ENCODE data around the gene FGD2.

DNA sequence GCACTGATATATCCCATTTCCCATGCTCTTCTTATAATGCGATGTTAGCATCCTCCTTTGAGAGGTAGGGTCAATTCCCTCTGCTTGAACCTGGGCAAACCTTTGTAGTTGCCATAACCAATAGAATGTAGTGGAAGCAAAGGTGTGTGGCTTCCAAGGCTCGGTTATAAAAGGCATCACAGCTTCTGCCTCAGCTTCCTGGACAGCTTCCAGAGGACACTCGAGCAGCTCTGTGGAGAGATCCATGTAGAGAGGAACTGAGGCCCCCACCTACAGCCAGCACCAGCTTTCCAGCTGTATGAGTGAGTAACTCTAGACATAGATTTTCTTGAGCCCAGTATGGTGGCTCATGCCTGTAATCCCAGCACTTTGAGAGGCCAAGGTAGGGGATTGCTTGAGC, 36.7 kb downstream of the FGD2 start:
- TF ChIP-seq BHLHE40 (IDR thresholded peaks at IDR 0.05; ENCODE audit: low read length) (no peak), JUN (IDR thresholded peaks at IDR 0.05; ENCODE audit: borderline replicate concordance, low read depth, low read length) (no peak), JUN (CRISPR knock-in tag; IDR thresholded peaks at IDR 0.05; ENCODE audit: borderline replicate concordance) (no peak), GABPA (tag; conservative IDR thresholded peaks at IDR 0.05; ENCODE audit: low read depth) (no peak), PURB (CRISPR knock-in tag; IDR thresholded peaks at IDR 0.05; ENCODE audit: low read depth) (no peak), POLR3A (IDR thresholded peaks at IDR 0.05; ENCODE audit: borderline replicate concordance, extremely low read depth, insufficient read depth, insufficient read length) (no peak), ZNF830 (CRISPR knock-in tag; IDR thresholded peaks at IDR 0.05) (no peak), POLR2AphosphoS5 (IDR thresholded peaks at IDR 0.05; ENCODE audit: control insufficient read depth, insufficient read depth, low read depth, low read length) (no peak), TAF1 (IDR thresholded peaks at IDR 0.05; ENCODE audit: control insufficient read depth, extremely low read depth, insufficient read depth, low read length, severe bottlenecking) (no peak)
- TF ChIP-seq, protein P1, sequence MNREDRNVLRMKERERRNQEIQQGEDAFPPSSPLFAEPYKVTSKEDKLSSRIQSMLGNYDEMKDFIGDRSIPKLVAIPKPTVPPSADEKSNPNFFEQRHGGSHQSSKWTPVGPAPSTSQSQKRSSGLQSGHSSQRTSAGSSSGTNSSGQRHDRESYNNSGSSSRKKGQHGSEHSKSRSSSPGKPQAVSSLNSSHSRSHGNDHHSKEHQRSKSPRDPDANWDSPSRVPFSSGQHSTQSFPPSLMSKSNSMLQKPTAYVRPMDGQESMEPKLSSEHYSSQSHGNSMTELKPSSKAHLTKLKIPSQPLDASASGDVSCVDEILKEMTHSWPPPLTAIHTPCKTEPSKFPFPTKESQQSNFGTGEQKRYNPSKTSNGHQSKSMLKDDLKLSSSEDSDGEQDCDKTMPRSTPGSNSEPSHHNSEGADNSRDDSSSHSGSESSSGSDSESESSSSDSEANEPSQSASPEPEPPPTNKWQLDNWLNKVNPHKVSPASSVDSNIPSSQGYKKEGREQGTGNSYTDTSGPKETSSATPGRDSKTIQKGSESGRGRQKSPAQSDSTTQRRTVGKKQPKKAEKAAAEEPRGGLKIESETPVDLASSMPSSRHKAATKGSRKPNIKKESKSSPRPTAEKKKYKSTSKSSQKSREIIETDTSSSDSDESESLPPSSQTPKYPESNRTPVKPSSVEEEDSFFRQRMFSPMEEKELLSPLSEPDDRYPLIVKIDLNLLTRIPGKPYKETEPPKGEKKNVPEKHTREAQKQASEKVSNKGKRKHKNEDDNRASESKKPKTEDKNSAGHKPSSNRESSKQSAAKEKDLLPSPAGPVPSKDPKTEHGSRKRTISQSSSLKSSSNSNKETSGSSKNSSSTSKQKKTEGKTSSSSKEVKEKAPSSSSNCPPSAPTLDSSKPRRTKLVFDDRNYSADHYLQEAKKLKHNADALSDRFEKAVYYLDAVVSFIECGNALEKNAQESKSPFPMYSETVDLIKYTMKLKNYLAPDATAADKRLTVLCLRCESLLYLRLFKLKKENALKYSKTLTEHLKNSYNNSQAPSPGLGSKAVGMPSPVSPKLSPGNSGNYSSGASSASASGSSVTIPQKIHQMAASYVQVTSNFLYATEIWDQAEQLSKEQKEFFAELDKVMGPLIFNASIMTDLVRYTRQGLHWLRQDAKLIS (CRISPR knock-in tag; IDR thresholded peaks at IDR 0.05): no peak
- TF ChIP-seq, protein P2, sequence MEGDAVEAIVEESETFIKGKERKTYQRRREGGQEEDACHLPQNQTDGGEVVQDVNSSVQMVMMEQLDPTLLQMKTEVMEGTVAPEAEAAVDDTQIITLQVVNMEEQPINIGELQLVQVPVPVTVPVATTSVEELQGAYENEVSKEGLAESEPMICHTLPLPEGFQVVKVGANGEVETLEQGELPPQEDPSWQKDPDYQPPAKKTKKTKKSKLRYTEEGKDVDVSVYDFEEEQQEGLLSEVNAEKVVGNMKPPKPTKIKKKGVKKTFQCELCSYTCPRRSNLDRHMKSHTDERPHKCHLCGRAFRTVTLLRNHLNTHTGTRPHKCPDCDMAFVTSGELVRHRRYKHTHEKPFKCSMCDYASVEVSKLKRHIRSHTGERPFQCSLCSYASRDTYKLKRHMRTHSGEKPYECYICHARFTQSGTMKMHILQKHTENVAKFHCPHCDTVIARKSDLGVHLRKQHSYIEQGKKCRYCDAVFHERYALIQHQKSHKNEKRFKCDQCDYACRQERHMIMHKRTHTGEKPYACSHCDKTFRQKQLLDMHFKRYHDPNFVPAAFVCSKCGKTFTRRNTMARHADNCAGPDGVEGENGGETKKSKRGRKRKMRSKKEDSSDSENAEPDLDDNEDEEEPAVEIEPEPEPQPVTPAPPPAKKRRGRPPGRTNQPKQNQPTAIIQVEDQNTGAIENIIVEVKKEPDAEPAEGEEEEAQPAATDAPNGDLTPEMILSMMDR (IDR thresholded peaks at IDR 0.05 in 2 of 3, conservative IDR thresholded peaks at IDR 0.05 in 1 of 3; ENCODE audit: insufficient read depth in 2 of 3, low read depth in 1 of 3, low read length in 3 of 3): no peak
